HepG2 (cell line): ENCODE data around the gene OSBPL3. TPM values are rescaled to one million over a fixed set of nuclear protein-coding genes. Genes with fewer than 3 reads are reported as not detected.

ENCODE experiments used
- RNF2 ChIP-seq: fragments of 450-650 bp; conservative IDR thresholded peaks from 2 replicates; pipeline ENCODE4 v1.6.1; 2016; ENCODE audit warnings: low read depth
- ZNF280B ChIP-seq: sonication (generic); formaldehyde crosslinking; IDR thresholded peaks from 2 replicates; pipeline ENCODE4 v1.5.0; 2020; ENCODE audit warnings: missing genetic modification reagents, mild to moderate bottlenecking, borderline replicate concordance
- ZNF558 ChIP-seq: sonication (generic); formaldehyde crosslinking; IDR thresholded peaks from 2 replicates; pipeline ENCODE4 v1.9.0; 2022; ENCODE audit warnings: mild to moderate bottlenecking, missing genetic modification reagents, borderline replicate concordance
- polyA plus RNA-seq, 8 experiments: library from polyadenylated mRNA; depleted of rRNA in 3 of 8; stranded (reverse) in 7 of 8; unstranded in 1 of 8; fragments of >200 nt; fragmentation: Illumina TruSeq in 4 of 8; extraction: Trizol in 4 of 8; gene quantifications; 2 replicates each; pipeline versions ENCODE4 v1.2.1 to v1.2.3, GENCODE V29; 2011 to 2016; ENCODE audit warnings: low read depth in 4 of 8, missing spikeins in 1 of 8, mixed read lengths in 1 of 8; ENCODE audit not compliant: insufficient read depth in 1 of 8
- total RNA-seq, 5 experiments: library from RNA; depleted of rRNA; stranded (reverse); fragments of >200 nt; fragmentation: Illumina TruSeq; extraction: Trizol; gene quantifications; 2 replicates each; pipeline ENCODE4 v1.2.3, GENCODE V29; 2016; ENCODE audit warnings: low read depth in 1 of 5
- TF ChIP-seq, protein P1 (sequence below): IDR thresholded peaks from 2 replicates; pipeline ENCODE4 v1.6.1; 2016; ENCODE audit warnings: low read depth, missing genetic modification reagents, missing compliant biosample characterization
- TF ChIP-seq, protein P2 (sequence below): sonication (generic); formaldehyde crosslinking; IDR thresholded peaks from 2 replicates; pipeline ENCODE4 v1.4.0; 2020; ENCODE audit warnings: missing genetic modification reagents

Gene OSBPL3
- total and polyA plus RNA-seq, 2 of the 13 experiments (the other 11 are each of a cell fraction or from before 2014, with no cell fraction given), result 8.8 to 28.9 TPM

DNA sequence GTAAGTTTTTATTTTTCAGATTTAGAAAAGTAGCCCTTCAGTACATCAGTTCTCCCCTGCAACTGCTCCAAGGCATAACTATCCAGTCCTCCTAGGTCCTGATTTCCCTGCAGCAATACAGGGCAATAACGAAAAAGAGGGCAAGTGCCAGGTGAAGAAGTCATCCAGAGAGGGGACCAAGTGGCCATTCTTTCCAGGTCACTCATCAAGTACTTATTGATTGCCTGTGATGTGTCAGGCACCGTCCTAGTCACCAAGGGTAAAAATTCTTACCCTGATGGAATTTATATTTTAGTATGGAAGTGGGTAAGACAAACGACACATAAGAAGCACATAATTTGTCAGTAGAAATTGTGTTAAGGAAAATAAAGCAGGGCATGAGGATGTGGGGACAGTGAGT lies 155.6 kb downstream of the OSBPL3 start (continued):
- TF ChIP-seq, protein P1, sequence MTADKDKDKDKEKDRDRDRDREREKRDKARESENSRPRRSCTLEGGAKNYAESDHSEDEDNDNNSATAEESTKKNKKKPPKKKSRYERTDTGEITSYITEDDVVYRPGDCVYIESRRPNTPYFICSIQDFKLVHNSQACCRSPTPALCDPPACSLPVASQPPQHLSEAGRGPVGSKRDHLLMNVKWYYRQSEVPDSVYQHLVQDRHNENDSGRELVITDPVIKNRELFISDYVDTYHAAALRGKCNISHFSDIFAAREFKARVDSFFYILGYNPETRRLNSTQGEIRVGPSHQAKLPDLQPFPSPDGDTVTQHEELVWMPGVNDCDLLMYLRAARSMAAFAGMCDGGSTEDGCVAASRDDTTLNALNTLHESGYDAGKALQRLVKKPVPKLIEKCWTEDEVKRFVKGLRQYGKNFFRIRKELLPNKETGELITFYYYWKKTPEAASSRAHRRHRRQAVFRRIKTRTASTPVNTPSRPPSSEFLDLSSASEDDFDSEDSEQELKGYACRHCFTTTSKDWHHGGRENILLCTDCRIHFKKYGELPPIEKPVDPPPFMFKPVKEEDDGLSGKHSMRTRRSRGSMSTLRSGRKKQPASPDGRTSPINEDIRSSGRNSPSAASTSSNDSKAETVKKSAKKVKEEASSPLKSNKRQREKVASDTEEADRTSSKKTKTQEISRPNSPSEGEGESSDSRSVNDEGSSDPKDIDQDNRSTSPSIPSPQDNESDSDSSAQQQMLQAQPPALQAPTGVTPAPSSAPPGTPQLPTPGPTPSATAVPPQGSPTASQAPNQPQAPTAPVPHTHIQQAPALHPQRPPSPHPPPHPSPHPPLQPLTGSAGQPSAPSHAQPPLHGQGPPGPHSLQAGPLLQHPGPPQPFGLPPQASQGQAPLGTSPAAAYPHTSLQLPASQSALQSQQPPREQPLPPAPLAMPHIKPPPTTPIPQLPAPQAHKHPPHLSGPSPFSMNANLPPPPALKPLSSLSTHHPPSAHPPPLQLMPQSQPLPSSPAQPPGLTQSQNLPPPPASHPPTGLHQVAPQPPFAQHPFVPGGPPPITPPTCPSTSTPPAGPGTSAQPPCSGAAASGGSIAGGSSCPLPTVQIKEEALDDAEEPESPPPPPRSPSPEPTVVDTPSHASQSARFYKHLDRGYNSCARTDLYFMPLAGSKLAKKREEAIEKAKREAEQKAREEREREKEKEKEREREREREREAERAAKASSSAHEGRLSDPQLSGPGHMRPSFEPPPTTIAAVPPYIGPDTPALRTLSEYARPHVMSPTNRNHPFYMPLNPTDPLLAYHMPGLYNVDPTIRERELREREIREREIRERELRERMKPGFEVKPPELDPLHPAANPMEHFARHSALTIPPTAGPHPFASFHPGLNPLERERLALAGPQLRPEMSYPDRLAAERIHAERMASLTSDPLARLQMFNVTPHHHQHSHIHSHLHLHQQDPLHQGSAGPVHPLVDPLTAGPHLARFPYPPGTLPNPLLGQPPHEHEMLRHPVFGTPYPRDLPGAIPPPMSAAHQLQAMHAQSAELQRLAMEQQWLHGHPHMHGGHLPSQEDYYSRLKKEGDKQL, result no peak
- TF ChIP-seq, protein P2, sequence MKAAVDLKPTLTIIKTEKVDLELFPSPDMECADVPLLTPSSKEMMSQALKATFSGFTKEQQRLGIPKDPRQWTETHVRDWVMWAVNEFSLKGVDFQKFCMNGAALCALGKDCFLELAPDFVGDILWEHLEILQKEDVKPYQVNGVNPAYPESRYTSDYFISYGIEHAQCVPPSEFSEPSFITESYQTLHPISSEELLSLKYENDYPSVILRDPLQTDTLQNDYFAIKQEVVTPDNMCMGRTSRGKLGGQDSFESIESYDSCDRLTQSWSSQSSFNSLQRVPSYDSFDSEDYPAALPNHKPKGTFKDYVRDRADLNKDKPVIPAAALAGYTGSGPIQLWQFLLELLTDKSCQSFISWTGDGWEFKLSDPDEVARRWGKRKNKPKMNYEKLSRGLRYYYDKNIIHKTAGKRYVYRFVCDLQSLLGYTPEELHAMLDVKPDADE (CRISPR knock-in tag), result no peak
- TF ChIP-seq ZNF558 (CRISPR knock-in tag) (no peak), ZNF280B (CRISPR knock-in tag) (no peak), RNF2 (no peak)
